Uterus (tissue), 4 donors: ENCODE measurements around the gene PRAMEF5. TPM values are rescaled to one million over a fixed set of nuclear protein-coding genes. Genes with fewer than 3 reads are reported as not detected.
"Not testable (repeated sequence)": the region's sequence is repeated elsewhere in the genome, so short reads cannot be mapped to it uniquely, and the experiment has no call there.

Experiments used
- DNase-seq, 2 donors: peaks; one replicate each; pipeline ENCODE4 v3.0.0-alpha.2; 2019 to 2020
- H3K27ac ChIP-seq, 2 donors: fragments of 200-600 bp; sonication (generic); 1 replicate in 1 of 2; 2 replicates in 1 of 2; pipeline ENCODE4 v1.5.1; 2016 to 2018
- H3K27me3 ChIP-seq, 2 donors: fragments of 200-600 bp; sonication (generic); one replicate each; pipeline ENCODE4 v1.5.1; 2018 to 2019; ENCODE audit warnings: control low read depth in 1 of 2
- H3K36me3 ChIP-seq, 2 donors: fragments of 200-600 bp; sonication (generic); one replicate each; pipeline ENCODE4 v1.5.1; 2019; ENCODE audit warnings: control low read depth in 1 of 2
- H3K4me1 ChIP-seq, 2 donors: fragments of 200-600 bp; sonication (generic); one replicate each; pipeline ENCODE4 v1.5.1; 2018 to 2019; ENCODE audit warnings: control low read depth in 1 of 2
- H3K4me3 ChIP-seq, 2 donors: fragments of 200-600 bp; sonication (generic); 1 replicate in 1 of 2; 2 replicates in 1 of 2; pipeline ENCODE4 v1.5.1; 2018 to 2019; ENCODE audit warnings: mild to moderate bottlenecking in 1 of 2
- H3K9me3 ChIP-seq, 2 donors: fragments of 200-600 bp; sonication (generic); one replicate each; pipeline ENCODE4 v1.5.1; 2019; ENCODE audit warnings: control low read depth in 1 of 2
- POLR2A ChIP-seq, 2 donors: fragments of 450-650 bp; IDR thresholded peaks; one replicate each; pipeline ENCODE4 v1.6.1; 2016; ENCODE audit warnings: antibody characterized with exemption in 2 of 2, mild to moderate bottlenecking in 1 of 2, moderate library complexity in 1 of 2
- intact Hi-C: fragments of 100-400 bp; cut with DNase I; formaldehyde crosslinking; loops from one replicate; pipeline ENCODE4 v1.15.1; 2023; ENCODE audit warnings: low total_unique reads
- total RNA-seq, 4 donors: library from RNA; depleted of rRNA in 3 of 4; stranded (reverse); fragments of >200 nt in 3 of 4; gene quantifications; one replicate each; pipeline versions ENCODE4 v1.1.0 to v1.2.4, GENCODE V29; 2014 to 2023
- TF ChIP-seq, protein P1 (sequence below), 4 experiments: fragments of 200-600 bp in 2 of 4; fragments of 450-650 bp in 2 of 4; sonication (generic) in 2 of 4; IDR thresholded peaks; one replicate each; pipeline ENCODE4 v1.5.1; 2016 to 2019; ENCODE audit warnings: antibody characterized with exemption in 4 of 4, mild to moderate bottlenecking in 2 of 4, moderate library complexity in 1 of 4
- donor health status: DM: yes; HTN: yes; CAD: no.

PRAMEF5 gene
- not detected for total RNA-seq

DNA sequence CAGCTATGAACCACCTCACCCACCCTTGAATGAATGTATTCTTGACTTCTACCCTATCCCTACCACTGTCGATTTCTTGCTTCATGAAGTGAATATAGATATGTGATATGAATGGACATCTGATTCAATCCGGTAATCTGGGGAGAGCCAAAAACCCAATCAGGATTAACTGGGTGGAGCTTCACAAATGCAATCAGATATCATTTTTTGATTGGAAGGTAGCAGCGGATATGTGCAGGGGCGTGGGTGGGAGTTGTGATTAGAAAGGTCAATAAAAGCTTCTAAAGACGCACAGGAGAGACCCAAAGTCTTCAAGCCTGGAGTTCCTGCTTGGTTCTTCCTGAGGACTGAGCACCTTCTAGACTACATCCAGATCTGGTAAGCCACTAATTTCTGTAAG, at the start of gene PRAMEF5:
TSS of gene PRAMEF5 (plus strand) at position 301 of the 400 bp plus-strand sequence. CDS start 5,071 bp downstream, outside the sequence.
- intact Hi-C loops, result not testable (repeated sequence)

GRCh38 chr1:13208712-13209111, 45.3 kb upstream of the PRAMEF5 start:
- H3K4me3 ChIP-seq, H3K4me1 ChIP-seq, H3K27ac ChIP-seq, H3K9me3 ChIP-seq, DNase-seq, H3K36me3 ChIP-seq, H3K27me3 ChIP-seq, intact Hi-C loops: not testable (repeated sequence)

More for the DNA sequence above, at the start of gene PRAMEF5:
- DNase-seq, H3K27ac ChIP-seq, H3K9me3 ChIP-seq, H3K4me1 ChIP-seq, H3K4me3 ChIP-seq, H3K27me3 ChIP-seq, H3K36me3 ChIP-seq: not testable (repeated sequence)

DNA sequence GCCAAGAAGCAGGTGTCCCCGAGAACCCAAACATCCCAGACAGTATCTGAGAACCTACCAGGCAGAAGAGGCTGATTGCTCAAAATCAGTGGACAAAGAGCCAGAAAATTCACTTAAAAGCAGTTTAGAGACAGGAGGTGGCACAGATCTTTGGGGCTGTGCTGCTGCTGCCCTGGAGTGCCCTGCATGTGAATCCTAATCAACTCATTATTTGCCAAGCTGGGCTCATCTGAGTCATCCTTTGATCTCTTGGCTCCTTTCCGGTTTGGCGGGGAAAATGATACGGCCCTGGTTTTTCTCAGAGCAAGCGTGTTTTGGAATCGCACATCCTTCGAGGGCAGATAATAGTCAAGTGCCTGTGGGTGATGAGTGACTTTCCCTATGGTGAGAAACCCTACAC, 37.4 kb upstream of the PRAMEF5 start:
- H3K27me3 ChIP-seq, result not testable (repeated sequence)

DNA sequence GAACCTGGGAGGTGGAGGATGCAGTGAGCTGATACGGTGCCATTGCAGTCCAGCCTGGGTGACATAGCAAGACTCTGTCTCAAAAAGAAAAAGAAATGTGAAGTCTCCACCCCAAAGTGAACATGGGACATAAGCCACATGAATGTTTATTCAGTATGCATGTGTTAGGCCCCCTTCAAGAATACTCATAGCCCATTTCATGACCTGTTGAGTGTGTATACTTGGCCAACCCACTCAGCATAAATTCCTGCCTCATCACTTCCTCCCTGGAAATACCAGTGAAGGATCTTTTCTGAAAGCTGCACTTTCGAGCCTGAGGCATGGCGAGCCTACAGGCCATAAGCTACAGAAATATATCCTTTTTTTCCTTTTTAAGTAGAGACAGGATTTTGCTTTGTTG, 34.8 kb upstream of the PRAMEF5 start:
- intact Hi-C loops, H3K27me3 ChIP-seq, H3K9me3 ChIP-seq, H3K36me3 ChIP-seq, DNase-seq, H3K4me1 ChIP-seq, H3K27ac ChIP-seq, H3K4me3 ChIP-seq: not testable (repeated sequence)

More for the DNA sequence above, 37.4 kb upstream of the PRAMEF5 start:
- H3K4me3 ChIP-seq, intact Hi-C loops, H3K4me1 ChIP-seq, H3K9me3 ChIP-seq, H3K36me3 ChIP-seq, H3K27ac ChIP-seq, DNase-seq: not testable (repeated sequence)

DNA sequence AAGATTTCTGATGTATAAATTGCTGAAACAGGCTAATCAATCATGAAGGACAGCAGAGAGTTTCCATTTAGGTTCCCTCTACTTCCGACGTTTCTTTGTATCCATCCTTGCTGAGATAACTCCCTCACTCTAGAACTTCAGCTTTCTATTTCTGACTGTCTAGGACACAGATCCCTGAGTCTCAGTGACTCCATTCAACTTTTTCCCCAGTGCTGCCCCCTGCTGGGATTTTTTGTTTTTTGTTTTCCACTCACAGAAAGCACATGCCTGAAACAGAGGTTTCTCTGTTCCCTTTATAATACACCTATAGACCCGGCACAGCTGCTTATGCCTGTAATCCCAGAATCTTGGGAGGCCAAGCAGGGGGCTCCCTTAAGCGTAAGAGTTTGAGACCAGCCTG, 31.2 kb upstream of the PRAMEF5 start:
- intact Hi-C loops, H3K9me3 ChIP-seq, H3K27ac ChIP-seq, H3K4me1 ChIP-seq, H3K4me3 ChIP-seq, DNase-seq, H3K36me3 ChIP-seq, H3K27me3 ChIP-seq: not testable (repeated sequence)

GRCh38 chr1:13224480-13225060, 29.4 kb upstream of the PRAMEF5 start:
- intact Hi-C loops, result no loop called here
- no peak overlapping the region for H3K4me3 ChIP-seq
- no peak overlapping the region for H3K27ac ChIP-seq
- no peaks in the 10 kb centered on the region for H3K4me1 ChIP-seq
- no peaks in the 10 kb centered on the region for H3K27me3 ChIP-seq
- H3K9me3 ChIP-seq, result no peaks in the 10 kb centered on the region
- no peaks in the 10 kb centered on the region for H3K36me3 ChIP-seq
- TF ChIP-seq, protein P1, sequence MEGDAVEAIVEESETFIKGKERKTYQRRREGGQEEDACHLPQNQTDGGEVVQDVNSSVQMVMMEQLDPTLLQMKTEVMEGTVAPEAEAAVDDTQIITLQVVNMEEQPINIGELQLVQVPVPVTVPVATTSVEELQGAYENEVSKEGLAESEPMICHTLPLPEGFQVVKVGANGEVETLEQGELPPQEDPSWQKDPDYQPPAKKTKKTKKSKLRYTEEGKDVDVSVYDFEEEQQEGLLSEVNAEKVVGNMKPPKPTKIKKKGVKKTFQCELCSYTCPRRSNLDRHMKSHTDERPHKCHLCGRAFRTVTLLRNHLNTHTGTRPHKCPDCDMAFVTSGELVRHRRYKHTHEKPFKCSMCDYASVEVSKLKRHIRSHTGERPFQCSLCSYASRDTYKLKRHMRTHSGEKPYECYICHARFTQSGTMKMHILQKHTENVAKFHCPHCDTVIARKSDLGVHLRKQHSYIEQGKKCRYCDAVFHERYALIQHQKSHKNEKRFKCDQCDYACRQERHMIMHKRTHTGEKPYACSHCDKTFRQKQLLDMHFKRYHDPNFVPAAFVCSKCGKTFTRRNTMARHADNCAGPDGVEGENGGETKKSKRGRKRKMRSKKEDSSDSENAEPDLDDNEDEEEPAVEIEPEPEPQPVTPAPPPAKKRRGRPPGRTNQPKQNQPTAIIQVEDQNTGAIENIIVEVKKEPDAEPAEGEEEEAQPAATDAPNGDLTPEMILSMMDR (IDR thresholded peaks at IDR 0.05), result no peak
- TF ChIP-seq POLR2A (IDR thresholded peaks at IDR 0.05), result no peak
- DNase-seq, result no peak

DNA sequence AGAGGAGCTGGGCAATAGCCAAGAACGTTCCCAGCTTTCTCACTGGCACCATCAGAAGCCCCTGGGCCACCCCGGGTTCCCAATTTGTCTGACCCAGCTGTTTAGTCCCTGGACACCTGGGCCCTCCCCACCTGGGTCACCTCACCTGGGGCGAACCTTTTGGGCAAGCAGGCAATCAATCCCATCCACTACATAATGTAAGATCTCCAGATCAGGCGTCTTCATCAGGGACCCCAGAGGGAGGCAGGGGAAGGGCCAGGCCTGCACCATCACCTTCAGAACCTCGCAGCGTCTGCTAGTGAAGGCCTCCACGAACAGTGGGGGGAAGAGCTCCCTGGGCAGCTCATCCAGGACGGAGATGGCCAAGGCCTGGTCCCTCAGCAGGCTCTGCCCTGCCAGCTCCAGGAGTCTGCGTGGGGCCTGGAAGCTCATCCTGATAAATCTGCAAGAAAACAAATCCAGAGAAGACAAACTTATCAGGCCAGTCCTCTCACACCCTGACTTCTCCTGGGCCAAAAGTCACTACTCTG, 28.3 kb upstream of the PRAMEF5 start, which contains the start of gene PRAMEF18:
TSS of gene PRAMEF18 (minus strand) at position 480 of the 530 bp plus-strand sequence. CDS start at position 432, 48 bp downstream.
- H3K27me3 ChIP-seq, H3K4me1 ChIP-seq, H3K9me3 ChIP-seq, H3K27ac ChIP-seq, DNase-seq, intact Hi-C loops, H3K4me3 ChIP-seq, H3K36me3 ChIP-seq: not testable (repeated sequence)

- H3K4me1 ChIP-seq, intact Hi-C loops, H3K27ac ChIP-seq, H3K9me3 ChIP-seq, H3K36me3 ChIP-seq, H3K27me3 ChIP-seq, H3K4me3 ChIP-seq, DNase-seq: not testable (repeated sequence)
Measured at GRCh38 chr1:13227271-13228055, 26.5 kb upstream of the PRAMEF5 start.
